ENCODE data around the gene JAKMIP2. TPM values are rescaled to one million over a fixed set of nuclear protein-coding genes. Genes with fewer than 3 reads are reported as not detected.

The JAKMIP2 gene
- total and polyA plus RNA-seq, 2 donors from 2014 or later = 0.38 to 0.71 TPM

DNA sequence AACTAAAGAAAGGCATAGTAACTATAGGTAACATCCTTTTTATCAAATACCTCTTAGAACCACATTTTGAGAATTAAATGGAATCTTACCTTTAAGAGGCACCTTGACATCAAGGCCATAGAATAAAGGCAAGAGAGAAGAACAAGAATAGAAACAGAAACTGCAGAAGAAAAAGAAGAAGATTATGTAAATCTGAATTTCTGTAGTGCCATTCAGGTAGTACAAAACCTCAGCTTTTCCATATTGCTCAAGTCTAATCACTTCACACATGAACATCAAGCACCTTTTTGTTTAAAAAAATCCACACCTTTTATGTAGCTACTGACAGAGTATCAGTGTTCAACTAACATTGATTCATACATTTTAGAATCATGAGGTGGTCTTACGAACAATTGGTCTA lies 180.9 kb downstream of the JAKMIP2 start:
- no peaks in the 10 kb centered on the region for H3K4me1 ChIP-seq (ENCODE audit: control insufficient read depth in 2 of 3, insufficient read depth in 2 of 3, low read depth in 1 of 3, low read length in 3 of 3)
- no peaks in the 10 kb centered on the region for H3K9me3 ChIP-seq (ENCODE audit: control insufficient read depth in 2 of 3, insufficient read depth in 1 of 3, low read length in 3 of 3)
- H3K36me3 ChIP-seq (ENCODE audit: control insufficient read depth in 2 of 3, insufficient read depth in 3 of 3, low read length in 3 of 3) = no peaks in the 10 kb centered on the region
- TF ChIP-seq CTCF (IDR thresholded peaks at IDR 0.05; ENCODE audit: borderline replicate concordance, extremely low read depth, insufficient read depth) = no peak
- no peak for FAIRE-seq
- intact Hi-C loops (cut with DNase I) = no loop called here
- no peak for DNase-seq
- H3K27me3 ChIP-seq (ENCODE audit: control insufficient read depth, insufficient read depth, low read length) = no peaks in the 10 kb centered on the region
- no peak overlapping the region for H3K4me3 ChIP-seq (ENCODE audit: low read length in 3 of 3)
- H3K27ac ChIP-seq (ENCODE audit: low read depth in 2 of 2, low read length in 2 of 2) = no peak overlapping the region
- H3K9ac ChIP-seq (ENCODE audit: low read length in 3 of 3) = no peak overlapping the region

DNA sequence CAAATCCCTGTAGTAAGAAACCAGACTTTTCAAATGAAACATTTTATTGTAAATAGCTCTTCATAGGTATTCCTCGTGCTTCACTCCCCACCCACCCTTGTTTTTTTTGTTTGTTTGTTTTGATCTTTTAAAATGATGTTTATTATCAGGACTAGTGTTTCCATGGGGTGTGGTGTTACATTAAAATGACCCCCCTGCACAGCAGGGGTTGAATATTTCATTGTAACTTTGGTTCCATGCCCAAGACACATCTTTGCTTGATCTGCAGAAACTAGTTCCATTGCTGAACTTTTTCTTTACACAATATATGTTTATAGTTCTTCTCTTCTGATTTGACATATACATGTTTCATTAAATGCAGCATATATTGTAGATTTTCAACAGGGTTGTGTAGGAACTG lies 191.4 kb downstream of the JAKMIP2 start:
- no peak for TF ChIP-seq CTCF (IDR thresholded peaks at IDR 0.05; ENCODE audit: borderline replicate concordance, extremely low read depth, insufficient read depth)
- no peak for DNase-seq
- intact Hi-C loops (cut with DNase I) = no loop called here
- H3K4me1 ChIP-seq (ENCODE audit: control insufficient read depth in 2 of 3, insufficient read depth in 2 of 3, low read depth in 1 of 3, low read length in 3 of 3) = no peaks in the 10 kb centered on the region
- H3K9me3 ChIP-seq (ENCODE audit: control insufficient read depth in 2 of 3, insufficient read depth in 1 of 3, low read length in 3 of 3) = no peaks in the 10 kb centered on the region
- no peak overlapping the region for H3K4me3 ChIP-seq (ENCODE audit: low read length in 3 of 3)
- H3K27me3 ChIP-seq (ENCODE audit: control insufficient read depth, insufficient read depth, low read length) = no peaks in the 10 kb centered on the region
- H3K27ac ChIP-seq (ENCODE audit: low read depth in 2 of 2, low read length in 2 of 2) = no peak overlapping the region
- H3K36me3 ChIP-seq (ENCODE audit: control insufficient read depth in 2 of 3, insufficient read depth in 3 of 3, low read length in 3 of 3) = no peaks in the 10 kb centered on the region
- no peak for FAIRE-seq
- H3K9ac ChIP-seq (ENCODE audit: low read length in 3 of 3) = no peak overlapping the region

DNA sequence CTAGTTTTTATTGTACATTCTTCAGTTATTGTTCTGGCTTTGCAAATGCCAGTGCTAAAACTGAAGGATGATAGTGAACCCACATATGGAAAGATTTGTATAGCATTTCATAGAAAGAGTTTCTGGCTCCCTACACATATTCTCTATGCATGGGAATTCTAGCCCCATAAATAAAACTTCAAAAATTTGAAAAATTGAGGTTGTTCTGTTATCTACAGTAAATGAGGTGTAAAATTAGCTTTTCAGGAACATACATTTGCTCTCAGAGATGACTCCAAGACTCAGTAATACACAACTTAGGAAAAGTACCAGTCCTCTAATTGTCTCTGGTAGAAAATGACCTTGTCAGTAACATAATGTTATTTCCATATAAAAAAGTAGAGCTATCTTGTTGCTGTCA lies 192.4 kb downstream of the JAKMIP2 start:
- H3K27ac ChIP-seq (ENCODE audit: low read depth in 2 of 2, low read length in 2 of 2) = no peak overlapping the region
- H3K9me3 ChIP-seq (ENCODE audit: control insufficient read depth in 2 of 3, insufficient read depth in 1 of 3, low read length in 3 of 3) = no peaks in the 10 kb centered on the region
- TF ChIP-seq CTCF (IDR thresholded peaks at IDR 0.05; ENCODE audit: borderline replicate concordance, extremely low read depth, insufficient read depth) = no peak
- no peaks in the 10 kb centered on the region for H3K4me1 ChIP-seq (ENCODE audit: control insufficient read depth in 2 of 3, insufficient read depth in 2 of 3, low read depth in 1 of 3, low read length in 3 of 3)
- DNase-seq (no peak), FAIRE-seq (no peak)
- no peaks in the 10 kb centered on the region for H3K27me3 ChIP-seq (ENCODE audit: control insufficient read depth, insufficient read depth, low read length)
- intact Hi-C loops (cut with DNase I) = no loop called here
- H3K36me3 ChIP-seq (ENCODE audit: control insufficient read depth in 2 of 3, insufficient read depth in 3 of 3, low read length in 3 of 3) = no peaks in the 10 kb centered on the region
- no peak overlapping the region for H3K4me3 ChIP-seq (ENCODE audit: low read length in 3 of 3)
- no peak overlapping the region for H3K9ac ChIP-seq (ENCODE audit: low read length in 3 of 3)

- Histone ChIP-seq H3K9me3 (ENCODE audit: control insufficient read depth in 2 of 3, insufficient read depth in 1 of 3, low read length in 3 of 3) (no peaks in the 10 kb centered on the region), H3K36me3 (ENCODE audit: control insufficient read depth in 2 of 3, insufficient read depth in 3 of 3, low read length in 3 of 3) (no peaks in the 10 kb centered on the region), H3K4me3 (ENCODE audit: low read length in 3 of 3) (no peak overlapping the region), H3K27me3 (ENCODE audit: control insufficient read depth, insufficient read depth, low read length) (no peaks in the 10 kb centered on the region), H3K4me1 (ENCODE audit: control insufficient read depth in 2 of 3, insufficient read depth in 2 of 3, low read depth in 1 of 3, low read length in 3 of 3) (no peaks in the 10 kb centered on the region), H3K27ac (ENCODE audit: low read depth in 2 of 2, low read length in 2 of 2) (no peak overlapping the region), H3K9ac (ENCODE audit: low read length in 3 of 3) (no peak overlapping the region)
- no peak for DNase-seq
- no peak for FAIRE-seq
- intact Hi-C loops (cut with DNase I) = no loop called here
- no peak for TF ChIP-seq CTCF (IDR thresholded peaks at IDR 0.05; ENCODE audit: borderline replicate concordance, extremely low read depth, insufficient read depth)
Observed at GRCh38 chr5:147586832-147587231, 195.7 kb downstream of the JAKMIP2 start.

All from kidney (tissue), 14 donors.